Thyroid gland (tissue), 4 donors: Measurements from ENCODE around the gene UBE2F.

Experiments
- CTCF ChIP-seq, 6 experiments: fragments of 200-600 bp in 3 of 6; fragments of 450-650 bp in 3 of 6; sonication (generic) in 3 of 6; IDR thresholded peaks; one replicate each; pipeline ENCODE4 v1.5.1; 2016 to 2019; ENCODE audit warnings: antibody characterized with exemption in 6 of 6, mild to moderate bottlenecking in 2 of 6, inconsistent platforms in 1 of 6, moderate library complexity in 1 of 6
- POLR2A ChIP-seq, 2 donors: fragments of 450-650 bp; IDR thresholded peaks; one replicate each; pipeline ENCODE4 v1.6.1; 2017; ENCODE audit warnings: antibody characterized with exemption in 2 of 2, mild to moderate bottlenecking in 2 of 2, moderate library complexity in 1 of 2

- no peak for TF ChIP-seq CTCF (IDR thresholded peaks at IDR 0.05)
- no peak for TF ChIP-seq POLR2A (IDR thresholded peaks at IDR 0.05)
Measured at GRCh38 chr2:237956402-237956736, 10.4 kb upstream of the UBE2F start.
